Peyer's patch (tissue), 4 donors: ENCODE data around the gene PLPP6. TPM values are rescaled to one million over a fixed set of nuclear protein-coding genes. Genes with fewer than 3 reads are reported as not detected.

Source experiments
- DNase-seq, 3 donors: peaks; one replicate each; pipeline ENCODE4 v3.0.0-alpha.2; 2017 to 2019
- H3K27ac ChIP-seq, 4 donors: fragments of 200-600 bp; sonication (generic); one replicate each; pipeline ENCODE4 v1.5.1; 2016 to 2019
- H3K27me3 ChIP-seq, 2 donors: fragments of 200-600 bp; sonication (generic); one replicate each; pipeline ENCODE4 v1.5.1; 2019
- H3K36me3 ChIP-seq, 3 donors: fragments of 200-600 bp; sonication (generic); one replicate each; pipeline ENCODE4 v1.5.1; 2016 to 2019
- H3K4me1 ChIP-seq, 4 donors: fragments of 200-600 bp; sonication (generic); one replicate each; pipeline ENCODE4 v1.5.1; 2016 to 2019
- H3K4me3 ChIP-seq, 4 donors: fragments of 200-600 bp; sonication (generic); 1 replicate in 3 of 4; 2 replicates in 1 of 4; pipeline ENCODE4 v1.5.1; 2016 to 2019; ENCODE audit warnings: mild to moderate bottlenecking in 1 of 4
- H3K9me3 ChIP-seq, 4 donors: fragments of 200-600 bp; sonication (generic); one replicate each; pipeline ENCODE4 v1.5.1; 2016 to 2019; ENCODE audit warnings: mild to moderate bottlenecking in 1 of 4
- POLR2A ChIP-seq, 2 donors: fragments of 450-650 bp; IDR thresholded peaks; one replicate each; pipeline ENCODE4 v1.5.1; 2017; ENCODE audit warnings: antibody characterized with exemption in 2 of 2, mild to moderate bottlenecking in 2 of 2, moderate library complexity in 2 of 2
- total RNA-seq, 4 donors: library from RNA; depleted of rRNA; stranded (reverse); fragments of >200 nt; gene quantifications; one replicate each; pipeline ENCODE4 v1.1.0, GENCODE V29; 2016
- TF ChIP-seq, protein P1 (sequence below), 6 experiments: fragments of 450-650 bp in 4 of 6; fragments of 200-600 bp in 2 of 6; sonication (generic) in 1 of 6; IDR thresholded peaks; one replicate each; pipeline ENCODE4 v1.5.1; 2017 to 2019; ENCODE audit warnings: antibody characterized with exemption in 6 of 6, mild to moderate bottlenecking in 3 of 6, moderate library complexity in 1 of 6

PLPP6 gene
- total RNA-seq, 4 donors from 2014 or later: 7.4 to 27.0 (median 19.7) TPM

GRCh38 chr9:4686112-4686511 lies 24.0 kb downstream of the PLPP6 start:
- TF ChIP-seq POLR2A (IDR thresholded peaks at IDR 0.05): no peak
- Histone ChIP-seq H3K4me3 (no peak overlapping the region), H3K4me1 (peaks cover 0 to 6% (median 0%) of the 10 kb centered on the region in 4 donors), H3K36me3 (peaks cover 0 to 39% (median 0%) of the 10 kb centered on the region in 3 donors), H3K9me3 (no peaks in the 10 kb centered on the region), H3K27ac (peak overlapping the region in 1 of 4 donors; percentile 12), H3K27me3 (no peaks in the 10 kb centered on the region)
- DNase-seq: no peak

GRCh38 chr9:4686584-4686983 lies 24.5 kb downstream of the PLPP6 start:
- no peak for DNase-seq
- Histone ChIP-seq H3K36me3 (peaks cover 0 to 44% (median 0%) of the 10 kb centered on the region in 3 donors), H3K4me3 (no peak overlapping the region), H3K9me3 (no peaks in the 10 kb centered on the region), H3K27ac (peak overlapping the region in 1 of 4 donors; percentile 12), H3K4me1 (peaks cover 0 to 1% (median 0%) of the 10 kb centered on the region in 4 donors), H3K27me3 (no peaks in the 10 kb centered on the region)
- TF ChIP-seq, protein P1, sequence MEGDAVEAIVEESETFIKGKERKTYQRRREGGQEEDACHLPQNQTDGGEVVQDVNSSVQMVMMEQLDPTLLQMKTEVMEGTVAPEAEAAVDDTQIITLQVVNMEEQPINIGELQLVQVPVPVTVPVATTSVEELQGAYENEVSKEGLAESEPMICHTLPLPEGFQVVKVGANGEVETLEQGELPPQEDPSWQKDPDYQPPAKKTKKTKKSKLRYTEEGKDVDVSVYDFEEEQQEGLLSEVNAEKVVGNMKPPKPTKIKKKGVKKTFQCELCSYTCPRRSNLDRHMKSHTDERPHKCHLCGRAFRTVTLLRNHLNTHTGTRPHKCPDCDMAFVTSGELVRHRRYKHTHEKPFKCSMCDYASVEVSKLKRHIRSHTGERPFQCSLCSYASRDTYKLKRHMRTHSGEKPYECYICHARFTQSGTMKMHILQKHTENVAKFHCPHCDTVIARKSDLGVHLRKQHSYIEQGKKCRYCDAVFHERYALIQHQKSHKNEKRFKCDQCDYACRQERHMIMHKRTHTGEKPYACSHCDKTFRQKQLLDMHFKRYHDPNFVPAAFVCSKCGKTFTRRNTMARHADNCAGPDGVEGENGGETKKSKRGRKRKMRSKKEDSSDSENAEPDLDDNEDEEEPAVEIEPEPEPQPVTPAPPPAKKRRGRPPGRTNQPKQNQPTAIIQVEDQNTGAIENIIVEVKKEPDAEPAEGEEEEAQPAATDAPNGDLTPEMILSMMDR (IDR thresholded peaks at IDR 0.05): no peak
- no peak for TF ChIP-seq POLR2A (IDR thresholded peaks at IDR 0.05)

DNA sequence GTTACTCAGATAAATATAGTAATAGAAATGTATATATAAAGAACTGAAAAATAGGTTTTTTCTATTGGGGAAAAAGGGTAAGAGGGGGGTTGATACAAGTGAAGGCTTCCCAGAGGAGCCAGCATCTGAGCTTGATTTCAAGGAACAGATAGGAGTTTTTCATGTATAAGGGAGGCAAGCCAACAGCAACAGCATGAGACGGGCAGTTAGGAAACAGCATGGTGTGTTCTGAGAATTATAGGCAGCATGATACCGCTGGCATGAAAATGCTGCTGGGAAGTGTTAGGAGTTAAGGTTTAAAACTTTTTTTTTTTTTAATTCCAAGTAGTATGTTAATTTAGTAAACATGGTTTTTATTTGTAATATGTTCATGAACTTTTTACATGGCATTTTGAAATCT lies 26.9 kb downstream of the PLPP6 start:
- Histone ChIP-seq H3K27me3 (no peaks in the 10 kb centered on the region), H3K27ac (no peak overlapping the region), H3K4me1 (no peaks in the 10 kb centered on the region), H3K4me3 (no peak overlapping the region), H3K36me3 (peaks cover 0 to 51% (median 0%) of the 10 kb centered on the region in 3 donors), H3K9me3 (no peaks in the 10 kb centered on the region)
- no peak for TF ChIP-seq POLR2A (IDR thresholded peaks at IDR 0.05)
- TF ChIP-seq, protein P1 (IDR thresholded peaks at IDR 0.05): no peak
- no peak for DNase-seq

- no peak for DNase-seq
- Histone ChIP-seq H3K27me3 (no peaks in the 10 kb centered on the region), H3K36me3 (peaks cover 0 to 58% (median 0%) of the 10 kb centered on the region in 3 donors), H3K4me1 (no peaks in the 10 kb centered on the region), H3K27ac (no peak overlapping the region), H3K9me3 (no peaks in the 10 kb centered on the region), H3K4me3 (no peak overlapping the region)
- TF ChIP-seq, protein P1 (IDR thresholded peaks at IDR 0.05): no peak
- no peak for TF ChIP-seq POLR2A (IDR thresholded peaks at IDR 0.05)
These were observed 27.6 kb downstream of the PLPP6 start for GRCh38 chr9:4689687-4690104.

GRCh38 chr9:4690144-4690543 lies 28.1 kb downstream of the PLPP6 start:
- Histone ChIP-seq H3K9me3 (no peaks in the 10 kb centered on the region), H3K27ac (no peak overlapping the region), H3K4me1 (no peaks in the 10 kb centered on the region), H3K4me3 (no peak overlapping the region), H3K27me3 (no peaks in the 10 kb centered on the region), H3K36me3 (peaks cover 0 to 60% (median 0%) of the 10 kb centered on the region in 3 donors)
- DNase-seq: no peak
- TF ChIP-seq, protein P1 (IDR thresholded peaks at IDR 0.05): no peak
- TF ChIP-seq POLR2A (IDR thresholded peaks at IDR 0.05): no peak

GRCh38 chr9:4691795-4692194 lies 29.7 kb downstream of the PLPP6 start:
- Histone ChIP-seq H3K27ac (no peak overlapping the region), H3K4me3 (no peak overlapping the region), H3K9me3 (no peaks in the 10 kb centered on the region), H3K4me1 (no peaks in the 10 kb centered on the region), H3K36me3 (peaks cover 0 to 56% (median 0%) of the 10 kb centered on the region in 3 donors), H3K27me3 (no peaks in the 10 kb centered on the region)
- TF ChIP-seq POLR2A (IDR thresholded peaks at IDR 0.05): no peak
- TF ChIP-seq, protein P1 (IDR thresholded peaks at IDR 0.05): no peak
- no peak for DNase-seq
